Pancreas (tissue), 10 donors: Measurements from ENCODE around the gene TFPI. TPM values are rescaled to one million over a fixed set of nuclear protein-coding genes. Genes with fewer than 3 reads are reported as not detected.
"Not testable (repeated sequence)": the region's sequence is repeated elsewhere in the genome, so short reads cannot be mapped to it uniquely, and the experiment has no call there.

Experiments
- ATAC-seq, 4 donors: fragments of 200-7000 bp; cut with Tn5 transposase; one replicate each; pipeline versions ENCODE4 v1.8.0 to v1.9.1; 2020; ENCODE audit warnings: mild to moderate bottlenecking in 4 of 4, moderate library complexity in 4 of 4
- DNase-seq, 6 donors: peaks; one replicate each; pipeline ENCODE4 v3.0.0-alpha.2; 2020
- FAIRE-seq: peaks from 2 replicates; lab custom pipeline; 2012; peaks lifted over from hg19 to GRCh38; lab: Jason Lieb, UNC
- H3K27ac ChIP-seq, 4 donors: fragments of 200-600 bp; sonication (generic); 1 replicate in 3 of 4; 2 replicates in 1 of 4; pipeline versions ENCODE4 v1.5.0 to v1.8.0; 2020
- H3K27me3 ChIP-seq, 4 donors: fragments of 200-600 bp; one replicate each; pipeline ENCODE4 v1.8.0; 2021
- H3K36me3 ChIP-seq, 3 donors: fragments of 200-600 bp; sonication (generic) in 1 of 3; one replicate each; pipeline versions ENCODE4 v1.5.0 to v1.8.0; 2020 to 2021
- H3K4me1 ChIP-seq, 3 donors: fragments of 200-600 bp; one replicate each; pipeline ENCODE4 v1.8.0; 2021
- H3K4me3 ChIP-seq, 4 donors: fragments of 200-600 bp; sonication (generic) in 2 of 4; one replicate each; pipeline versions ENCODE4 v1.5.0 to v1.8.0; 2020 to 2021
- H3K9me3 ChIP-seq, 4 donors: fragments of 200-600 bp; one replicate each; pipeline ENCODE4 v1.8.0; 2021
- CTCF ChIP-seq, 4 donors: fragments of 200-600 bp; sonication (generic) in 3 of 4; IDR thresholded peaks; one replicate each; pipeline versions ENCODE4 v1.5.0 to v1.8.0; 2021; ENCODE audit warnings: antibody characterized with exemption in 4 of 4
- WGBS, 2 donors: extraction: QIAGEN DNeasy Blood & Tissue Kit; methylation state at CpG; one replicate each; pipeline ENCODE4 v1.1.7; 2013; 5-methylcytosine and 5-hydroxymethylcytosine counted together
- intact Hi-C, 3 donors: fragments of 100-400 bp; cut with DNase I; formaldehyde crosslinking; loops; one replicate each; pipeline versions ENCODE4 v1.11.1 to v1.14.2; 2022
- polyA plus RNA-seq, 2 donors: library from polyadenylated mRNA; stranded (reverse); fragments of 200-250 nt; gene quantifications; one replicate each; pipeline ENCODE4 v1.2.3, GENCODE V29; 2013
- total RNA-seq, 6 donors: library from RNA; stranded (reverse); fragmentation: NEBNext Ultra II Directional in 4 of 6; extraction: Animal tissue kit (Norgen Biotek cat#: 25700) in 4 of 6; gene quantifications; one replicate each; pipeline versions ENCODE4 v1.2.1 to v1.2.4, GENCODE V29; 2021 to 2023
- donor health status: healthy with polysubstance abuse.
- donor health status: DM: no; HTN: no; CAD: no; lungs with moderate emphysema.
- donor health status: DM: no; HTN: no; CAD: no.
- donor health status: control.
- donor health status: control.
- donor health status: Bipolar disorder and iron deficiency.
- donor health status: DM: yes; HTN: yes; CAD: no.
- donor health status: DM: no; HTN: no; CAD: no.
- donor health status: DM: no; HTN: no; CAD: no.
- donor health status: DM: yes; HTN: yes; CAD: no.

TFPI gene
- total and polyA plus RNA-seq, 8 donors, result 7.9 to 25.8 (median 18.3) TPM

GRCh38 chr2:187514930-187515329, 39.3 kb downstream of the TFPI start:
- Histone ChIP-seq H3K4me1 (no peaks in the 10 kb centered on the region), H3K27me3 (no peaks in the 10 kb centered on the region), H3K36me3 (no peaks in the 10 kb centered on the region), H3K9me3 (no peaks in the 10 kb centered on the region), H3K4me3 (no peak overlapping the region), H3K27ac (no peak overlapping the region)
- no peak for ATAC-seq
- FAIRE-seq, result no peak
- intact Hi-C loops, result no loop called here
- WGBS, 2 donors, result 86 to 91% methylated on average over 4 of the region's 4 CpGs
- no peak for TF ChIP-seq CTCF (IDR thresholded peaks at IDR 0.05)
- no peak for DNase-seq

- H3K36me3 ChIP-seq, H3K4me1 ChIP-seq, H3K4me3 ChIP-seq, H3K9me3 ChIP-seq, FAIRE-seq, ATAC-seq, H3K27ac ChIP-seq, intact Hi-C loops, DNase-seq, H3K27me3 ChIP-seq: not testable (repeated sequence)
- 91 to 99% methylated on average over 6 of the region's 6 CpGs for WGBS, 2 donors
Observed at GRCh38 chr2:187514235-187514829, 39.9 kb downstream of the TFPI start.

- ATAC-seq, H3K27ac ChIP-seq, H3K4me3 ChIP-seq, H3K9me3 ChIP-seq, H3K36me3 ChIP-seq, FAIRE-seq, intact Hi-C loops, DNase-seq, H3K27me3 ChIP-seq, H3K4me1 ChIP-seq: not testable (repeated sequence)
- whole genome bisulfite sequencing, 2 donors, result 79 to 89% methylated on average over 5 of the region's 5 CpGs
Observed at GRCh38 chr2:187513460-187514234, 40.6 kb downstream of the TFPI start.

- no peaks in the 10 kb centered on the region for H3K27me3 ChIP-seq
- no peaks in the 10 kb centered on the region for H3K4me1 ChIP-seq
- no peaks in the 10 kb centered on the region for H3K9me3 ChIP-seq
- no peak overlapping the region for H3K4me3 ChIP-seq
- ATAC-seq (no peak), DNase-seq (no peak), FAIRE-seq (no peak)
- 80 to 82% methylated on average over 9 of the region's 9 CpGs for WGBS, 2 donors
- no peak overlapping the region for H3K27ac ChIP-seq
- no peak for TF ChIP-seq CTCF (IDR thresholded peaks at IDR 0.05)
- intact Hi-C loops, result no loop called here
- H3K36me3 ChIP-seq, result no peaks in the 10 kb centered on the region
Observed at GRCh38 chr2:187511356-187512315, 42.6 kb downstream of the TFPI start.

GRCh38 chr2:187510419-187511355, 43.5 kb downstream of the TFPI start:
- H3K9me3 ChIP-seq, H3K4me3 ChIP-seq, intact Hi-C loops, H3K4me1 ChIP-seq, H3K36me3 ChIP-seq, ATAC-seq, FAIRE-seq, H3K27ac ChIP-seq, DNase-seq, H3K27me3 ChIP-seq: not testable (repeated sequence)
- WGBS, 2 donors, result 80 to 87% methylated on average over 18 of the region's 18 CpGs
